GM12875 (cell line): Measurements from ENCODE around the gene VPS26A.

Source experiments
- H3K4me3 ChIP-seq: one replicate; pipeline ENCODE4 v1.5.1; 2011; ENCODE audit warnings: low read depth, low read length, control low read depth
- CTCF ChIP-seq: IDR thresholded peaks from 2 replicates; pipeline ENCODE4 v1.5.1; 2011; ENCODE audit warnings: low read depth, mild to moderate bottlenecking, control low read depth, inconsistent platforms, low read length, moderate library complexity, borderline replicate concordance; ENCODE audit not compliant: insufficient read depth

The VPS26A gene

GRCh38 chr10:69102440-69102839, 21.5 kb upstream of the VPS26A start:
- no peak for TF ChIP-seq CTCF
- H3K4me3 ChIP-seq, result no peak overlapping the region

- no peak for TF ChIP-seq CTCF
- H3K4me3 ChIP-seq, result no peak overlapping the region
These were observed 20.2 kb upstream of the VPS26A start for GRCh38 chr10:69103784-69104183.

- no peak for TF ChIP-seq CTCF
- H3K4me3 ChIP-seq, result no peak overlapping the region
These were observed 18.8 kb upstream of the VPS26A start for GRCh38 chr10:69104994-69105790.

- no peak overlapping the region for H3K4me3 ChIP-seq
- no peak for TF ChIP-seq CTCF
These were observed 16.8 kb upstream of the VPS26A start for GRCh38 chr10:69107176-69107490.

GRCh38 chr10:69107699-69108098, 16.3 kb upstream of the VPS26A start:
- TF ChIP-seq CTCF, result no peak
- no peak overlapping the region for H3K4me3 ChIP-seq

GRCh38 chr10:69119896-69120295, 4.1 kb upstream of the VPS26A start:
- no peak for TF ChIP-seq CTCF
- no peak overlapping the region for H3K4me3 ChIP-seq

- H3K4me3 ChIP-seq, result peak overlapping the region; percentile 67
- peak; percentile 36; the same call in 1 of the 2 replicates for TF ChIP-seq CTCF
These were observed 652 bp upstream of the VPS26A start for GRCh38 chr10:69123306-69123746.
